DOHH2 (cell line): Measurements from ENCODE around the gene ESYT1.

Source experiments
- CTCF ChIP-seq: fragments of 200-600 bp; sonication (generic); IDR thresholded peaks from one replicate; pipeline ENCODE4 v1.5.1; 2014; ENCODE audit warnings: antibody characterized with exemption, mild to moderate bottlenecking, low read depth, low read length; ENCODE audit not compliant: poor library complexity, severe bottlenecking
- EZH2phosphoT487 ChIP-seq: fragments of 200-600 bp; sonication (generic); IDR thresholded peaks from 2 replicates; pipeline ENCODE4 v1.6.1; 2017; ENCODE audit warnings: borderline replicate concordance, mild to moderate bottlenecking, antibody characterized with exemption, low read length, moderate library complexity, mixed read lengths

GRCh38 chr12:56082967-56083366 is 45.1 kb upstream of the ESYT1 start:
- TF ChIP-seq CTCF (no peak), EZH2phosphoT487 (no peak)
